ENCODE data around the gene VAV3. TPM values are rescaled to one million over a fixed set of nuclear protein-coding genes. Genes with fewer than 3 reads are reported as not detected.
"Not testable (repeated sequence)": the region's sequence is repeated elsewhere in the genome, so short reads cannot be mapped to it uniquely, and the experiment has no call there.

The VAV3 gene
- total and polyA plus RNA-seq, 4 experiments from 2014 or later: 0.43 to 2.9 (median 1.8) TPM

DNA sequence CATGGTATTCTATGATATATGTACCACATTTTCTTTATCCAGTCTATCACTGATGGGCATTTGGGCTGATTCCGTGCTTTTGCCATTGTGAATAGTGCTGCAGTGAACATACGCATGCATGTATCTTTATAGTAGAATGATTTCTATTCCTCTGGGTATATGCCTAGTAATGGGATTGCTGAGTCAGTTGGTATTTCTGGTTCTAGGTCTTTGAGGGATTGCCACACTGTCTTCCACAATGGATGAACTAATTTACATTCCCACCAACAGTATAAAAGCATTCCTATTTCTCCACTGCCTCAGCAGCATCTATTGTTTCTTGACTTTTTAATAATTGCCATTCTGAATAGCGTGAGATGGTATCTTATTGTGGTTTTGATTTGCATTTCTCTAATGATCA is 264.3 kb downstream of the VAV3 start:
- H3K4me1 ChIP-seq (ENCODE audit: insufficient read depth, low read length); H3K27me3 ChIP-seq (ENCODE audit: insufficient read depth, low read length); H3K4me1 Mint-ChIP-seq; H3K27me3 Mint-ChIP-seq; H3K9me3 Mint-ChIP-seq; H3K36me3 ChIP-seq (ENCODE audit: insufficient read depth, low read length); H3K4me3 Mint-ChIP-seq; H3K9me3 ChIP-seq (ENCODE audit: control insufficient read depth in 1 of 2, low read length in 2 of 2); H3K27ac Mint-ChIP-seq; POLR2A ChIA-PET (ENCODE audit: partially characterized antibody); DNase-seq; H3K27ac ChIP-seq (ENCODE audit: low read depth, low read length); intact Hi-C loops (cut with micrococcal nuclease); H3K4me3 ChIP-seq (ENCODE audit: low read length in 2 of 2); CTCF ChIA-PET (ENCODE audit: partially characterized antibody): not testable (repeated sequence)
- peaks cover 5 to 20% of the 10 kb centered on the region in 2 donors for H3K36me3 Mint-ChIP-seq

DNA sequence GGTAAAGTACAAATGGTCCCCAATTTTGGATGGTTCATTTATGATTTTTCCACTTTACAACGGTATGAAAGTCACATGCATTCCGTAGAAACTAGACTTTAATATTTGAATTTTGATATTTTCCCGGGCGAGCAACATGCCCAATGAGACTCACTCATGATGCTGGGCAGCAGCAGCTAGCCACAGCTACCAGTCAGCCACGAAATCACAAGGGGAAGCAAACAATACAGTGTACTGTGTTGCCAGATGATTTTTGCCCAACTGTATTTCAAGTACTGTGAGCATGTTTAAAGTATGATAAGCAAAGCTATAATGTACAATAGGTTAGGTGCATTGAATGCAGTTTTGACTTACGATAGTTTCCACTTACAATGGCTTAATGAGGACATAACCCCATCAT is 266.8 kb downstream of the VAV3 start:
- no peak for DNase-seq
- CTCF ChIA-PET (ENCODE audit: partially characterized antibody): no interaction called here
- H3K27ac Mint-ChIP-seq: no peak overlapping the region

DNA sequence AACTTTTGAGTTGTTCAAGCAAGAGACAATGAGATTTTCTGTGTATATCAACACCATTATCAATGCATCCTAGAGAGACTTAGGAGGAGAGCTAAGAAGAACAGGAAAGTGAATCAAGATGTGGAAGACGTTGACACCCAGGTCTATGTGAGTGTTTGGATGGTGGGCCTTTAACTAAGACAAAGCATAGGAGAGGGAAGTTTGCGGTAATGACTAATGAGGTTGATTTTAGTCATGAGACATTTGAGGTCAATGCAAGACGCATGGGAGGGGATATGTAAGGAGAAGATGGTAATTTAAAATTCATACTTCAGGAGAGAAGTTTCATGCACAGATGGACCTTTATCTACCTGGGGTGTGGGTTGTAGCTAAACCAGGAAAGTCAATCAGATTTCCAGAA is 269.6 kb downstream of the VAV3 start:
- Mint-ChIP-seq H3K27me3 (no peaks in the 10 kb centered on the region), H3K9me3 (no peaks in the 10 kb centered on the region), H3K36me3 (peaks cover 0 to 1% of the 10 kb centered on the region in 2 donors), H3K27ac (no peak overlapping the region), H3K4me3 (no peak overlapping the region), H3K4me1 (no peaks in the 10 kb centered on the region)
- CTCF ChIA-PET (ENCODE audit: partially characterized antibody): no interaction called here
- H3K9me3 ChIP-seq (ENCODE audit: control insufficient read depth in 1 of 2, low read length in 2 of 2): no peaks in the 10 kb centered on the region
- POLR2A ChIA-PET (ENCODE audit: partially characterized antibody): no interaction called here
- no peaks in the 10 kb centered on the region for H3K4me1 ChIP-seq (ENCODE audit: insufficient read depth, low read length)
- H3K4me3 ChIP-seq (ENCODE audit: low read length in 2 of 2): no peak overlapping the region
- intact Hi-C loops (cut with micrococcal nuclease): no loop called here
- DNase-seq: no peak
- H3K27me3 ChIP-seq (ENCODE audit: insufficient read depth, low read length): no peaks in the 10 kb centered on the region
- H3K27ac ChIP-seq (ENCODE audit: low read depth, low read length): no peak overlapping the region
- H3K36me3 ChIP-seq (ENCODE audit: insufficient read depth, low read length): no peaks in the 10 kb centered on the region

More for the DNA sequence above, 266.8 kb downstream of the VAV3 start:
- Histone ChIP-seq H3K36me3 (ENCODE audit: insufficient read depth, low read length) (no peaks in the 10 kb centered on the region), H3K4me3 (ENCODE audit: low read length in 2 of 2) (no peak overlapping the region), H3K27me3 (ENCODE audit: insufficient read depth, low read length) (no peaks in the 10 kb centered on the region), H3K9me3 (ENCODE audit: control insufficient read depth in 1 of 2, low read length in 2 of 2) (no peaks in the 10 kb centered on the region), H3K4me1 (ENCODE audit: insufficient read depth, low read length) (no peaks in the 10 kb centered on the region), H3K27ac (ENCODE audit: low read depth, low read length) (no peak overlapping the region)
- Mint-ChIP-seq H3K9me3 (no peaks in the 10 kb centered on the region), H3K4me1 (no peaks in the 10 kb centered on the region), H3K36me3 (peaks cover 0 to 20% of the 10 kb centered on the region in 2 donors), H3K4me3 (no peak overlapping the region), H3K27me3 (no peaks in the 10 kb centered on the region)
- intact Hi-C loops (cut with micrococcal nuclease): no loop called here
- POLR2A ChIA-PET (ENCODE audit: partially characterized antibody): no interaction called here

DNA sequence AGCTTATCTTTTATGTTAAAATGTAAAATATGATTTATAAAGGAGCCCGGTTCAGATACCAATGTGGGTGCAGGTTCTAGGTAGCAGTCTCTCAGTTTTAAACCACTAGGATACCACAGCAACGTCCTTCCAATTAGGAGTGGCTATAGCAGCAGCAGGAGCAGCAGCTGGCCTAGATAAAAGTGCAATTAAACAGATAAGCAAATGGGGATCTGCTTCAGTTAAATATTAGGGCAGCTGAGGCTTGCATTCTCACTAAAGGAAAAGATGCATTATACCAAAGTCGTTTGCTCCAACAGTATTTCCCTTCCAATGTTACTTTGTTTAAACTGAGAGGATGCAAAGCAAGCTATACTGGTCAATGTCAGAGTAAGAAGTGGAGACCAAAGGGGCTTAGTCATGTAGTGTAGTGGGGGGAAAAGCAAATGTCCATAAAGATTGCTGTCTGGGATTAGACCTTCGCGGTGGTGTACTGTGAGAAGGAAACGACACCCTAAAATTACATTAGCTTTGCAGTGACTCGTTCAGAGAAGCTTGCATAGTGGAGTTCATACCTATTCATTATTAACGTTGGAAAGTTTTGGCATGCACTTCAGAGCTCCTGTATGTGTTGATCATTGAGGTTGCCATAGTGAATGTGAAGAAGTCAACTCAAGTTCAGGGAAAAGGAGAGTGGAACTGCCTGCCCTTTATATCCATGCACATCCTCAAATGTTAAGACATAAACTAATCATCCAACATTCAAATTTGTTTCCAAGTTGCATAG is 272.2 kb downstream of the VAV3 start:
- ChIA-PET CTCF (ENCODE audit: partially characterized antibody) (no interaction called here), POLR2A (ENCODE audit: partially characterized antibody) (no interaction called here)
- Histone ChIP-seq H3K27ac (ENCODE audit: low read depth, low read length) (no peak overlapping the region), H3K4me1 (ENCODE audit: insufficient read depth, low read length) (no peaks in the 10 kb centered on the region), H3K9me3 (ENCODE audit: control insufficient read depth in 1 of 2, low read length in 2 of 2) (no peaks in the 10 kb centered on the region), H3K27me3 (ENCODE audit: insufficient read depth, low read length) (no peaks in the 10 kb centered on the region), H3K4me3 (ENCODE audit: low read length in 2 of 2) (no peak overlapping the region), H3K36me3 (ENCODE audit: insufficient read depth, low read length) (no peaks in the 10 kb centered on the region)
- no peaks in the 10 kb centered on the region for H3K9me3 Mint-ChIP-seq
- no peak overlapping the region for H3K27ac Mint-ChIP-seq
- intact Hi-C loops (cut with micrococcal nuclease): no loop called here
- H3K36me3 Mint-ChIP-seq: no peaks in the 10 kb centered on the region
- no peaks in the 10 kb centered on the region for H3K4me1 Mint-ChIP-seq
- H3K4me3 Mint-ChIP-seq: no peak overlapping the region
- no peaks in the 10 kb centered on the region for H3K27me3 Mint-ChIP-seq
- DNase-seq: no peak

DNA sequence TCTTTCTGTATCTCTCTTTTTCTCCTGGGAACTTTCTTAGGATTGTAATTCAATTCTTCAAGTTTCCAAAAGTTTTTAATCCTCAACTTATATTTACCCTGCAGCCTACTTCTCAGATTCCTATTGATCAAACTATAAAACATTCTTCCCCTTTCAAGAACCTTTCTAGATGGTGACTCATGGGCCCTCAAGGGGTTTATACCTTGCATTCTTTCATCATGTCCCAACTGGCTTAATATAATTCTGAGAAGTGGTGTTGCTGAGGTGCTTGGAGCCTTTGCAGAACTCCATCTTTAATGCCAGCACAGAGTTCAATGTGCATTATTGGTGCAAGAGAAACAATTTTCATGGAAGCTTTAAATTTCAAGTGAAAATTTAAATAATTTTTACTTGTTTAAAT is 273.4 kb downstream of the VAV3 start:
- H3K4me1 ChIP-seq (ENCODE audit: insufficient read depth, low read length): no peaks in the 10 kb centered on the region
- no peaks in the 10 kb centered on the region for H3K27me3 ChIP-seq (ENCODE audit: insufficient read depth, low read length)
- Mint-ChIP-seq H3K4me1 (no peaks in the 10 kb centered on the region), H3K36me3 (no peaks in the 10 kb centered on the region), H3K27ac (no peak overlapping the region), H3K9me3 (no peaks in the 10 kb centered on the region), H3K27me3 (no peaks in the 10 kb centered on the region), H3K4me3 (no peak overlapping the region)
- no peak overlapping the region for H3K27ac ChIP-seq (ENCODE audit: low read depth, low read length)
- no peak for DNase-seq
- POLR2A ChIA-PET (ENCODE audit: partially characterized antibody): no interaction called here
- CTCF ChIA-PET (ENCODE audit: partially characterized antibody): no interaction called here
- intact Hi-C loops (cut with micrococcal nuclease): no loop called here
- no peaks in the 10 kb centered on the region for H3K36me3 ChIP-seq (ENCODE audit: insufficient read depth, low read length)
- no peak overlapping the region for H3K4me3 ChIP-seq (ENCODE audit: low read length in 2 of 2)
- H3K9me3 ChIP-seq (ENCODE audit: control insufficient read depth in 1 of 2, low read length in 2 of 2): no peaks in the 10 kb centered on the region

DNA sequence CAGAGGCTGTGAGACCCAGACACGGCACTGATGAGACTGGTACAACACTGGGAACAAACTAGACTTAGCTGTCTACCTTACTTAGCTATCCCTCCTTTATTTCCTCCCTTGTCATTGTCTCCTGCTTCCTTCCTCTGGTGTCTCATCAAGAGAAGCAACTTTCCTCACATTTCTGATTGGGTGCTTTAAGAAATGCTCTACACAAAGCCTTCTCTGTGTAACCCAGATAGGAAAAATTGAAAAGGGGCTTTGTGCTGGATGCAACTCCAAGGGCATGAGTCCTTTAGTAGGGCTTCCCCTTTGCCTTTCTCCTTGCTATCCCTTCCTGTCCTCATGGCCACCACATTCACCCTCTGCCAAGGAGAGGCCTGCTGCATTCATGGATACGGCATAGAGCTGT is 274.5 kb downstream of the VAV3 start:
- Histone ChIP-seq H3K4me1 (ENCODE audit: insufficient read depth, low read length) (no peaks in the 10 kb centered on the region), H3K36me3 (ENCODE audit: insufficient read depth, low read length) (no peaks in the 10 kb centered on the region), H3K4me3 (ENCODE audit: low read length in 2 of 2) (no peak overlapping the region), H3K27me3 (ENCODE audit: insufficient read depth, low read length) (no peaks in the 10 kb centered on the region), H3K9me3 (ENCODE audit: control insufficient read depth in 1 of 2, low read length in 2 of 2) (no peaks in the 10 kb centered on the region), H3K27ac (ENCODE audit: low read depth, low read length) (no peak overlapping the region)
- Mint-ChIP-seq H3K9me3 (no peaks in the 10 kb centered on the region), H3K36me3 (no peaks in the 10 kb centered on the region), H3K27me3 (no peaks in the 10 kb centered on the region), H3K27ac (no peak overlapping the region), H3K4me3 (no peak overlapping the region), H3K4me1 (no peaks in the 10 kb centered on the region)
- ChIA-PET CTCF (ENCODE audit: partially characterized antibody) (no interaction called here), POLR2A (ENCODE audit: partially characterized antibody) (no interaction called here)
- no peak for DNase-seq
- intact Hi-C loops (cut with micrococcal nuclease): no loop called here

DNA sequence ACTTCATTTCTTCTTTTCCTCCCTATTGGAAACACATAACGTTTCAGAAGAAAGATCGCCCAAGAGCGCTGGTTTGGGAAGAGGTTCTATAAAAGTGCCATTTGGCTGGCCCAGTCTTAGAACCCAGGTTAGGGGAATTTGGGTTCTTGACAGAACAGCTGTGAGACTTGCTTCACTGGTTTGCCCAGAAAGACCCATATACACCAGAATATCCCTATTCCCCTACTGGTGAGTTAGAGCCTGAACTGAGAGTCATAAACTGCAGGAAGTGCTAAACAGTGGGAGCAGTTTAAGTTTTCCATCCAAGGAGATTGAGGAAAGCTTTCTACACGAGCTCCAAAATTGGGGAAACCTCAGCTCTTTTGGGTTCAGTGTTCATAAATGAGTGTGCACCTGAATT is 275.2 kb downstream of the VAV3 start:
- no peak overlapping the region for H3K4me3 Mint-ChIP-seq
- H3K4me1 Mint-ChIP-seq: no peaks in the 10 kb centered on the region
- CTCF ChIA-PET (ENCODE audit: partially characterized antibody): no interaction called here
- no peaks in the 10 kb centered on the region for H3K9me3 Mint-ChIP-seq
- H3K27ac Mint-ChIP-seq: no peak overlapping the region
- H3K27me3 Mint-ChIP-seq: no peaks in the 10 kb centered on the region
- H3K9me3 ChIP-seq (ENCODE audit: control insufficient read depth in 1 of 2, low read length in 2 of 2): no peaks in the 10 kb centered on the region
- H3K4me1 ChIP-seq (ENCODE audit: insufficient read depth, low read length): no peaks in the 10 kb centered on the region
- no peak overlapping the region for H3K27ac ChIP-seq (ENCODE audit: low read depth, low read length)
- no peaks in the 10 kb centered on the region for H3K36me3 Mint-ChIP-seq
- H3K36me3 ChIP-seq (ENCODE audit: insufficient read depth, low read length): no peaks in the 10 kb centered on the region
- intact Hi-C loops (cut with micrococcal nuclease): no loop called here
- POLR2A ChIA-PET (ENCODE audit: partially characterized antibody): interaction anchor here (0.6 kb wide), 1 partner anchor 258 kb away, joined by 3 read pairs; no protein-coding TSS in a partner anchor
- DNase-seq: no peak
- H3K27me3 ChIP-seq (ENCODE audit: insufficient read depth, low read length): no peaks in the 10 kb centered on the region
- no peak overlapping the region for H3K4me3 ChIP-seq (ENCODE audit: low read length in 2 of 2)

DNA sequence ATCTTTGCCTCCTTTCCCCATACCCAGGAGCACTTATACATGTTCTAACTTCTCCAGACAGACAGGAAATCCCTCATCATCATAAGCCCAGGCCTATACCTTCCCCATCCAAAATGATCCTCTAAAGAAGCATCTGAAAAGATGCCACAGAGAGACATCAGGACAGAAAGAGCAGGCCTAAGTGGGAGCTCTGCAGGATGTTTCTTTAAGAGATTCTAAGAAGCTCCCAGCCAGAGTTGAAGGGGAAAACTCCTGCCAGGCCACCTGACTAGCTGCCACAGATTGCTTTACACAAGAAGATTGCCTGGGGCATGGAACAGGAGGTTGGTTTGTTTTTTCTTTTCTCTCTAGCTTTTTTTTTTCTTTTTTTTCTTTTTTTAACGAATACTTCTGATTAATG is 275.8 kb downstream of the VAV3 start:
- POLR2A ChIA-PET (ENCODE audit: partially characterized antibody): interaction anchor here (0.6 kb wide), 1 partner anchor 259 kb away, joined by 3 read pairs; no protein-coding TSS in a partner anchor
- Histone ChIP-seq H3K36me3 (ENCODE audit: insufficient read depth, low read length) (no peaks in the 10 kb centered on the region), H3K4me3 (ENCODE audit: low read length in 2 of 2) (no peak overlapping the region), H3K27me3 (ENCODE audit: insufficient read depth, low read length) (no peaks in the 10 kb centered on the region), H3K9me3 (ENCODE audit: control insufficient read depth in 1 of 2, low read length in 2 of 2) (no peaks in the 10 kb centered on the region), H3K27ac (ENCODE audit: low read depth, low read length) (no peak overlapping the region), H3K4me1 (ENCODE audit: insufficient read depth, low read length) (no peaks in the 10 kb centered on the region)
- intact Hi-C loops (cut with micrococcal nuclease): no loop called here
- Mint-ChIP-seq H3K4me3 (no peak overlapping the region), H3K4me1 (no peaks in the 10 kb centered on the region), H3K27me3 (no peaks in the 10 kb centered on the region), H3K9me3 (no peaks in the 10 kb centered on the region), H3K27ac (no peak overlapping the region), H3K36me3 (no peaks in the 10 kb centered on the region)
- CTCF ChIA-PET (ENCODE audit: partially characterized antibody): no interaction called here
- DNase-seq: no peak

Measured in CD4-positive, alpha-beta memory T cell (primary cell).